Naive B cell (primary cell): ENCODE results near the gene BTG1. TPM values are rescaled to one million over a fixed set of nuclear protein-coding genes. Genes with fewer than 3 reads are reported as not detected.

Experiments
- ATAC-seq, 2 donors: fragments of 150-1000 bp; cut with Tn5 transposase; 2 replicates each; pipeline ENCODE4 v1.10.0; 2021; ENCODE audit warnings: low read depth in 2 of 2, mild to moderate bottlenecking in 2 of 2, moderate library complexity in 2 of 2
- DNase-seq: peaks from one replicate; pipeline ENCODE4 v3.0.0; 2022
- H3K27ac Mint-ChIP-seq, 6 donors: one replicate each; pipeline ENCODE4 v1.8.0; 2020 to 2022; ENCODE audit warnings: mild to moderate bottlenecking in 6 of 6, mixed read lengths in 6 of 6, moderate library complexity in 5 of 6, inconsistent platforms in 2 of 6
- H3K27me3 Mint-ChIP-seq, 3 donors: one replicate each; pipeline ENCODE4 v1.8.0; 2021 to 2022; ENCODE audit warnings: mixed read lengths in 3 of 3, mild to moderate bottlenecking in 1 of 3
- H3K36me3 Mint-ChIP-seq, 2 donors: one replicate each; pipeline ENCODE4 v1.8.0; 2020 to 2022; ENCODE audit warnings: mixed read lengths in 2 of 2, inconsistent platforms in 1 of 2, mild to moderate bottlenecking in 1 of 2
- H3K4me1 Mint-ChIP-seq, 3 donors: one replicate each; pipeline ENCODE4 v1.8.0; 2020 to 2022; ENCODE audit warnings: mixed read lengths in 3 of 3, inconsistent platforms in 1 of 3, mild to moderate bottlenecking in 1 of 3, moderate library complexity in 1 of 3
- H3K4me3 Mint-ChIP-seq, 8 donors: one replicate each; pipeline ENCODE4 v1.8.0; 2020 to 2022; ENCODE audit warnings: mild to moderate bottlenecking in 8 of 8, mixed read lengths in 8 of 8, moderate library complexity in 8 of 8, inconsistent platforms in 2 of 8
- H3K9me3 Mint-ChIP-seq, 7 donors: one replicate each; pipeline ENCODE4 v1.8.0; 2020 to 2022; ENCODE audit warnings: mixed read lengths in 7 of 7, mild to moderate bottlenecking in 5 of 7, inconsistent platforms in 2 of 7, moderate library complexity in 1 of 7
- polyA plus RNA-seq, 6 donors: library from polyadenylated mRNA; unstranded; fragments of 300-500 nt; fragmentation: Illumina TruSeq; gene quantifications; one replicate each; pipeline ENCODE4 v1.2.3, GENCODE V29; 2021; ENCODE audit warnings: low read depth in 6 of 6

The BTG1 gene
- polyA plus RNA-seq, 6 donors from 2014 or later: 644 to 1,809 (median 1,004) TPM

GRCh38 chr12:92122941-92123779 is 22.5 kb downstream of the BTG1 start:
- H3K4me1 Mint-ChIP-seq: peaks cover 29 to 54% (median 38%) of the 10 kb centered on the region in 3 donors
- H3K4me3 Mint-ChIP-seq: peak overlapping the region in 1 of 8 donors; percentile 53
- ATAC-seq (no peak), DNase-seq (no peak)
- peaks cover 0 to 35% (median 17%) of the 10 kb centered on the region in 7 donors for H3K9me3 Mint-ChIP-seq
- H3K27ac Mint-ChIP-seq: peak overlapping the region in 1 of 6 donors; percentile 43
- H3K36me3 Mint-ChIP-seq: peaks cover 21 to 42% of the 10 kb centered on the region in 2 donors
- H3K27me3 Mint-ChIP-seq: no peaks in the 10 kb centered on the region

GRCh38 chr12:92121826-92122225 is 23.8 kb downstream of the BTG1 start:
- Mint-ChIP-seq H3K4me3 (peak overlapping the region in 1 of 8 donors; percentile 24), H3K4me1 (peaks cover 24 to 44% (median 34%) of the 10 kb centered on the region in 3 donors), H3K27me3 (no peaks in the 10 kb centered on the region), H3K36me3 (peaks cover 21 to 40% of the 10 kb centered on the region in 2 donors), H3K9me3 (peaks cover 0 to 35% (median 17%) of the 10 kb centered on the region in 7 donors), H3K27ac (peak overlapping the region in 1 of 6 donors; percentile 37)
- DNase-seq (no peak), ATAC-seq (no peak)

- Mint-ChIP-seq H3K27ac (no peak overlapping the region), H3K4me3 (no peak overlapping the region), H3K27me3 (no peaks in the 10 kb centered on the region), H3K4me1 (peaks cover 15 to 18% (median 17%) of the 10 kb centered on the region in 3 donors), H3K36me3 (peaks cover 21 to 29% of the 10 kb centered on the region in 2 donors), H3K9me3 (peaks cover 0 to 35% (median 17%) of the 10 kb centered on the region in 7 donors)
- no peak for ATAC-seq
- no peak for DNase-seq
These were observed 26.7 kb downstream of the BTG1 start for GRCh38 chr12:92118826-92119536.

- Mint-ChIP-seq H3K36me3 (peaks cover 9 to 22% of the 10 kb centered on the region in 2 donors), H3K4me3 (no peak overlapping the region), H3K27me3 (no peaks in the 10 kb centered on the region), H3K27ac (no peak overlapping the region), H3K4me1 (peaks cover 25 to 40% (median 29%) of the 10 kb centered on the region in 3 donors), H3K9me3 (peaks cover 0 to 12% (median 7%) of the 10 kb centered on the region in 7 donors)
- DNase-seq: no peak
- ATAC-seq: no peak
These were observed 30.8 kb downstream of the BTG1 start for GRCh38 chr12:92114834-92115233.

- no peaks in the 10 kb centered on the region for H3K27me3 Mint-ChIP-seq
- peaks cover 0 to 14% of the 10 kb centered on the region in 2 donors for H3K36me3 Mint-ChIP-seq
- H3K27ac Mint-ChIP-seq: no peak overlapping the region
- H3K4me3 Mint-ChIP-seq: no peak overlapping the region
- H3K9me3 Mint-ChIP-seq: no peaks in the 10 kb centered on the region
- peaks cover 28 to 44% (median 43%) of the 10 kb centered on the region in 3 donors for H3K4me1 Mint-ChIP-seq
- ATAC-seq (no peak), DNase-seq (no peak)
These were observed 34.4 kb downstream of the BTG1 start for GRCh38 chr12:92111256-92111655.

GRCh38 chr12:92110083-92110640 is 35.5 kb downstream of the BTG1 start:
- Mint-ChIP-seq H3K27ac (no peak overlapping the region), H3K4me1 (peaks cover 23 to 44% (median 43%) of the 10 kb centered on the region in 3 donors), H3K9me3 (no peaks in the 10 kb centered on the region), H3K27me3 (no peaks in the 10 kb centered on the region), H3K36me3 (peaks cover 0 to 14% of the 10 kb centered on the region in 2 donors), H3K4me3 (no peak overlapping the region)
- no peak for DNase-seq
- ATAC-seq: no peak

- Mint-ChIP-seq H3K4me3 (no peak overlapping the region), H3K36me3 (peaks cover 0 to 14% of the 10 kb centered on the region in 2 donors), H3K27ac (peak overlapping the region in 1 of 6 donors; percentile 30), H3K27me3 (no peaks in the 10 kb centered on the region), H3K4me1 (peaks cover 23 to 45% (median 42%) of the 10 kb centered on the region in 3 donors), H3K9me3 (no peaks in the 10 kb centered on the region)
- no peak for ATAC-seq
- DNase-seq: no peak
These were observed 36.0 kb downstream of the BTG1 start for GRCh38 chr12:92109613-92110012.

- no peak overlapping the region for H3K27ac Mint-ChIP-seq
- peaks cover 0 to 14% of the 10 kb centered on the region in 2 donors for H3K36me3 Mint-ChIP-seq
- H3K27me3 Mint-ChIP-seq: no peaks in the 10 kb centered on the region
- ATAC-seq (no peak), DNase-seq (no peak)
- H3K4me3 Mint-ChIP-seq: no peak overlapping the region
- no peaks in the 10 kb centered on the region for H3K9me3 Mint-ChIP-seq
- H3K4me1 Mint-ChIP-seq: peaks cover 23 to 45% (median 42%) of the 10 kb centered on the region in 3 donors
These were observed 37.0 kb downstream of the BTG1 start for GRCh38 chr12:92108651-92109050.

- DNase-seq (no peak), ATAC-seq (no peak)
- Mint-ChIP-seq H3K9me3 (no peaks in the 10 kb centered on the region), H3K27me3 (no peaks in the 10 kb centered on the region), H3K27ac (peak overlapping the region in 1 of 6 donors; percentile 56), H3K4me1 (peaks cover 23 to 42% (median 40%) of the 10 kb centered on the region in 3 donors), H3K36me3 (peaks cover 0 to 14% of the 10 kb centered on the region in 2 donors), H3K4me3 (peak overlapping the region in 1 of 8 donors; percentile 25)
These were observed 38.0 kb downstream of the BTG1 start for GRCh38 chr12:92107621-92108131.

GRCh38 chr12:92107094-92107493 is 38.6 kb downstream of the BTG1 start:
- Mint-ChIP-seq H3K9me3 (no peaks in the 10 kb centered on the region), H3K4me1 (peaks cover 22 to 39% (median 37%) of the 10 kb centered on the region in 3 donors), H3K4me3 (no peak overlapping the region), H3K27me3 (no peaks in the 10 kb centered on the region), H3K27ac (peak overlapping the region in 4 of 6 donors; percentile 19 to 90 (median 68)), H3K36me3 (peaks cover 0 to 12% of the 10 kb centered on the region in 2 donors)
- DNase-seq (no peak), ATAC-seq (no peak)

GRCh38 chr12:92105676-92106075 is 40.0 kb downstream of the BTG1 start:
- Mint-ChIP-seq H3K36me3 (peaks cover 0 to 5% of the 10 kb centered on the region in 2 donors), H3K27ac (peak overlapping the region in 1 of 6 donors; percentile 25), H3K4me1 (peaks cover 14 to 32% (median 29%) of the 10 kb centered on the region in 3 donors), H3K9me3 (no peaks in the 10 kb centered on the region), H3K27me3 (no peaks in the 10 kb centered on the region), H3K4me3 (no peak overlapping the region)
- DNase-seq: no peak
- no peak for ATAC-seq

- H3K27me3 Mint-ChIP-seq: no peaks in the 10 kb centered on the region
- DNase-seq (no peak), ATAC-seq (no peak)
- H3K4me1 Mint-ChIP-seq: peaks cover 10 to 28% (median 27%) of the 10 kb centered on the region in 3 donors
- peak overlapping the region in 1 of 6 donors; percentile 91 for H3K27ac Mint-ChIP-seq
- peaks cover 0 to 6% of the 10 kb centered on the region in 2 donors for H3K36me3 Mint-ChIP-seq
- H3K4me3 Mint-ChIP-seq: no peak overlapping the region
- peaks cover 0 to 3% (median 3%) of the 10 kb centered on the region in 7 donors for H3K9me3 Mint-ChIP-seq
These were observed 40.5 kb downstream of the BTG1 start for GRCh38 chr12:92105110-92105509.

GRCh38 chr12:92102606-92103005 is 43.0 kb downstream of the BTG1 start:
- no peak overlapping the region for H3K4me3 Mint-ChIP-seq
- ATAC-seq: no peak
- H3K27ac Mint-ChIP-seq: peak overlapping the region in 1 of 6 donors; percentile 2
- peaks cover 2 to 11% (median 7%) of the 10 kb centered on the region in 7 donors for H3K9me3 Mint-ChIP-seq
- DNase-seq: no peak
- H3K4me1 Mint-ChIP-seq: peaks cover 0 to 16% (median 13%) of the 10 kb centered on the region in 3 donors
- H3K36me3 Mint-ChIP-seq: peaks cover 0 to 15% of the 10 kb centered on the region in 2 donors
- no peaks in the 10 kb centered on the region for H3K27me3 Mint-ChIP-seq
